GM19438 (cell line): ENCODE measurements around the gene CATSPERE.

Experiments
- ATAC-seq: cut with Tn5 transposase; IDR thresholded peaks from one replicate; pipeline ENCODE4 v1.9.1; 2021; ENCODE audit warnings: low read depth; ENCODE audit not compliant: unreplicated experiment

CATSPERE gene

GRCh38 chr1:244615301-244615700 lies 154.2 kb downstream of the CATSPERE start:
- no peak for ATAC-seq

GRCh38 chr1:244626709-244627108 lies 165.6 kb downstream of the CATSPERE start:
- ATAC-seq: no peak

- no peak for ATAC-seq
These were observed 167.7 kb downstream of the CATSPERE start for GRCh38 chr1:244628789-244629188.

GRCh38 chr1:244633140-244633539 lies 172.1 kb downstream of the CATSPERE start:
- no peak for ATAC-seq

- ATAC-seq: no peak
These were observed 173.5 kb downstream of the CATSPERE start for GRCh38 chr1:244634546-244634945.

- no peak for ATAC-seq
These were observed 175.6 kb downstream of the CATSPERE start for GRCh38 chr1:244636488-244637259.

GRCh38 chr1:244639561-244639960 lies 178.5 kb downstream of the CATSPERE start:
- ATAC-seq: no peak

- ATAC-seq: no peak
These were observed 179.8 kb downstream of the CATSPERE start for GRCh38 chr1:244640917-244641316.

GRCh38 chr1:244642526-244642925 lies 181.5 kb downstream of the CATSPERE start:
- no peak for ATAC-seq

- ATAC-seq: no peak
These were observed 181.9 kb downstream of the CATSPERE start for GRCh38 chr1:244642988-244643387.

GRCh38 chr1:244645414-244645813 lies 184.3 kb downstream of the CATSPERE start:
- no peak for ATAC-seq

GRCh38 chr1:244645890-244646289 lies 184.8 kb downstream of the CATSPERE start:
- no peak for ATAC-seq

GRCh38 chr1:244647819-244648218 lies 186.7 kb downstream of the CATSPERE start:
- no peak for ATAC-seq

GRCh38 chr1:244651956-244652622 lies 191.0 kb downstream of the CATSPERE start:
- ATAC-seq: no peak

- ATAC-seq: peak; percentile 95
These were observed 191.8 kb downstream of the CATSPERE start, which contains the start of gene DESI2 for GRCh38 chr1:244652623-244653438. TSS of gene DESI2 (plus strand) at chr1:244653126. CDS start at chr1:244653314, 188 bp downstream.

GRCh38 chr1:244653439-244654107 lies 192.5 kb downstream of the CATSPERE start:
- ATAC-seq: no peak

- ATAC-seq: no peak
These were observed 193.3 kb downstream of the CATSPERE start for GRCh38 chr1:244654108-244655038.

GRCh38 chr1:244655186-244655585 lies 194.1 kb downstream of the CATSPERE start:
- ATAC-seq: no peak

GRCh38 chr1:244657421-244657820 lies 196.3 kb downstream of the CATSPERE start:
- no peak for ATAC-seq
